ENCODE data around the gene PTCH1.

The PTCH1 gene

GRCh38 chr9:95494022-95494415 lies 22.8 kb downstream of the PTCH1 start:
- no peak overlapping the region for H3K4me3 ChIP-seq (replicated peaks; ENCODE audit: low read depth, low read length)
- DNase-seq (ENCODE audit: low read depth) = no peak
- no peak for TF ChIP-seq CTCF (IDR thresholded peaks at IDR 0.05; ENCODE audit: low read length, missing control alignments)

GRCh38 chr9:95493402-95493801 lies 23.4 kb downstream of the PTCH1 start:
- DNase-seq (ENCODE audit: low read depth) = no peak
- no peak overlapping the region for H3K4me3 ChIP-seq (replicated peaks; ENCODE audit: low read depth, low read length)
- no peak for TF ChIP-seq CTCF (IDR thresholded peaks at IDR 0.05; ENCODE audit: low read length, missing control alignments)

- H3K4me3 ChIP-seq (replicated peaks; ENCODE audit: low read depth, low read length) = no peak overlapping the region
- DNase-seq (ENCODE audit: low read depth) = no peak
- TF ChIP-seq CTCF (IDR thresholded peaks at IDR 0.05; ENCODE audit: low read length, missing control alignments) = no peak
Observed at GRCh38 chr9:95491543-95492320, 25.0 kb downstream of the PTCH1 start.

GRCh38 chr9:95488954-95489353 lies 27.8 kb downstream of the PTCH1 start:
- TF ChIP-seq CTCF (IDR thresholded peaks at IDR 0.05; ENCODE audit: low read length, missing control alignments) = no peak
- no peak for DNase-seq (ENCODE audit: low read depth)
- no peak overlapping the region for H3K4me3 ChIP-seq (replicated peaks; ENCODE audit: low read depth, low read length)

- DNase-seq (ENCODE audit: low read depth) = no peak
- TF ChIP-seq CTCF (IDR thresholded peaks at IDR 0.05; ENCODE audit: low read length, missing control alignments) = no peak
- H3K4me3 ChIP-seq (replicated peaks; ENCODE audit: low read depth, low read length) = no peak overlapping the region
Observed at GRCh38 chr9:95486318-95486717, 30.5 kb downstream of the PTCH1 start.

- TF ChIP-seq CTCF (IDR thresholded peaks at IDR 0.05; ENCODE audit: low read length, missing control alignments) = no peak
- no peak overlapping the region for H3K4me3 ChIP-seq (replicated peaks; ENCODE audit: low read depth, low read length)
- no peak for DNase-seq (ENCODE audit: low read depth)
Observed at GRCh38 chr9:95484225-95484624, 32.5 kb downstream of the PTCH1 start.

- DNase-seq (ENCODE audit: low read depth) = no peak
- no peak for TF ChIP-seq CTCF (IDR thresholded peaks at IDR 0.05; ENCODE audit: low read length, missing control alignments)
- H3K4me3 ChIP-seq (replicated peaks; ENCODE audit: low read depth, low read length) = no peak overlapping the region
Observed at GRCh38 chr9:95483431-95483830, 33.3 kb downstream of the PTCH1 start.
